SK-N-SH (cell line): ENCODE measurements around the gene STMN1. TPM values are rescaled to one million over a fixed set of nuclear protein-coding genes. Genes with fewer than 3 reads are reported as not detected.
A peak's percentile ranks its signal among the peaks of the same experiment; 100 is the strongest.

Experiments
- CTCF ChIA-PET: fragments of 300-600, 350-600 bp; formaldehyde crosslinking; extraction: SDS; loops from one replicate; lab custom pipeline; 2021; lab: Yijun Ruan, JAX
- POLR2A ChIA-PET: fragments of 350-600 bp; sonication (Branson Sonifier 250); formaldehyde crosslinking; extraction: SDS; loops from one replicate; lab custom pipeline; 2020; ENCODE audit warnings: antibody characterized with exemption, inconsistent platforms; lab: Yijun Ruan, JAX
- DNase-seq: peaks from one replicate; pipeline ENCODE4 v3.0.0; 2012
- H2AFZ ChIP-seq: fragments of 200-600 bp; sonication (generic); 2 replicates; pipeline ENCODE4 v1.8.1; 2016; ENCODE audit warnings: antibody characterized with exemption, mild to moderate bottlenecking, low read depth
- H3F3A ChIP-seq: fragments of 200-600 bp; sonication (generic); replicated peaks from 2 replicates; pipeline ENCODE3; 2016; ENCODE audit warnings: antibody characterized with exemption, mild to moderate bottlenecking; ENCODE audit not compliant: insufficient read depth
- H3K27ac ChIP-seq, 2 experiments: fragments of 200-500 bp in 1 of 2; fragments of 200-600 bp in 1 of 2; sonication (Bioruptor generic) in 1 of 2; sonication (generic), shearing (Covaris generic) in 1 of 2; 2 replicates each; pipeline versions ENCODE4 v1.5.1 to v1.6.1; 2014 to 2016; ENCODE audit warnings: low read depth in 2 of 2, inconsistent platforms in 1 of 2, low read length in 1 of 2, mild to moderate bottlenecking in 1 of 2, mixed read lengths in 1 of 2
- H3K27me3 ChIP-seq: fragments of 200-600 bp; sonication (generic), shearing (Covaris generic); 2 replicates; pipeline ENCODE4 v1.6.1; 2016; ENCODE audit warnings: mixed run types; ENCODE audit not compliant: insufficient read depth
- H3K36me3 ChIP-seq, 2 experiments: fragments of 200-500 bp in 1 of 2; fragments of 200-600 bp in 1 of 2; sonication (Bioruptor generic) in 1 of 2; sonication (generic) in 1 of 2; replicated peaks in 1 of 2; 2 replicates each; pipeline versions ENCODE3 to v1.5.1; 2014 to 2016; ENCODE audit warnings: low read length in 1 of 2, mild to moderate bottlenecking in 1 of 2; ENCODE audit not compliant: insufficient read depth in 2 of 2, control insufficient read depth in 1 of 2
- H3K4me1 ChIP-seq, 2 experiments: fragments of 200-500 bp in 1 of 2; fragments of 200-600 bp in 1 of 2; sonication (Bioruptor generic) in 1 of 2; sonication (generic), shearing (Covaris generic) in 1 of 2; 2 replicates each; pipeline versions ENCODE4 v1.5.1 to v1.6.1; 2014 to 2016; ENCODE audit warnings: low read depth in 1 of 2, low read length in 1 of 2, mixed run types in 1 of 2; ENCODE audit not compliant: insufficient read depth in 2 of 2, control insufficient read depth in 1 of 2
- H3K4me2 ChIP-seq: fragments of 200-600 bp; sonication (generic), shearing (Covaris generic); 2 replicates; pipeline ENCODE4 v1.6.1; 2017; ENCODE audit warnings: mixed run types
- H3K4me3 ChIP-seq, 2 experiments: fragments of 200-500 bp in 1 of 2; fragments of 200-600 bp in 1 of 2; sonication (Bioruptor generic) in 1 of 2; sonication (generic), shearing (Covaris generic) in 1 of 2; 2 replicates each; pipeline versions ENCODE4 v1.5.1 to v1.8.1; 2014 to 2016; ENCODE audit warnings: low read depth in 2 of 2, inconsistent platforms in 1 of 2, low read length in 1 of 2, mild to moderate bottlenecking in 1 of 2, mixed read lengths in 1 of 2, moderate library complexity in 1 of 2
- H3K79me2 ChIP-seq: fragments of 200-600 bp; sonication (generic); 2 replicates; pipeline ENCODE4 v1.8.1; 2017; ENCODE audit warnings: mild to moderate bottlenecking; ENCODE audit not compliant: insufficient read depth
- H3K9ac ChIP-seq: fragments of 200-600 bp; sonication (generic); 2 replicates; pipeline ENCODE4 v1.6.1; 2017; ENCODE audit warnings: mixed run types
- H3K9me2 ChIP-seq: fragments of 200-600 bp; sonication (generic); 2 replicates; pipeline ENCODE4 v1.6.1; 2017; ENCODE audit warnings: mixed run types
- H3K9me3 ChIP-seq: fragments of 200-600 bp; sonication (generic); 2 replicates; pipeline ENCODE4 v1.6.1; 2017; ENCODE audit warnings: mixed run types, mild to moderate bottlenecking, moderate library complexity
- H4K20me1 ChIP-seq: fragments of 200-600 bp; sonication (generic); 2 replicates; pipeline ENCODE4 v1.6.1; 2017; ENCODE audit warnings: mild to moderate bottlenecking, mixed run types; ENCODE audit not compliant: insufficient read depth
- CHD2 ChIP-seq: fragments of 150-350 bp; IDR thresholded peaks from 2 replicates; pipeline ENCODE4 v1.6.1; 2018; ENCODE audit warnings: low read length; ENCODE audit not compliant: partially characterized antibody
- CTCF ChIP-seq: fragments of 200-600 bp; sonication (generic); IDR thresholded peaks from 2 replicates; pipeline ENCODE4 v1.6.1; 2017; ENCODE audit warnings: antibody characterized with exemption, mild to moderate bottlenecking, moderate library complexity
- ELF1 ChIP-seq: IDR thresholded peaks from 2 replicates; pipeline ENCODE4 v1.4.0; 2012
- EP300 ChIP-seq, 2 experiments: IDR thresholded peaks; 2 replicates each; pipeline versions ENCODE4 v1.4.0 to v1.6.1; 2012; ENCODE audit warnings: borderline replicate concordance in 1 of 2, low read depth in 1 of 2, low read length in 1 of 2
- EZH2phosphoT487 ChIP-seq: fragments of 200-600 bp; sonication (generic); IDR thresholded peaks from 2 replicates; pipeline ENCODE4 v1.6.1; 2017; ENCODE audit warnings: low read depth, mixed run types, mild to moderate bottlenecking, antibody characterized with exemption, moderate library complexity, borderline replicate concordance
- FOXM1 ChIP-seq: IDR thresholded peaks from 2 replicates; pipeline ENCODE4 v1.4.0; 2012; ENCODE audit warnings: low read depth, mild to moderate bottlenecking
- GABPA ChIP-seq: IDR thresholded peaks from 2 replicates; pipeline ENCODE4 v1.4.0; 2012; ENCODE audit warnings: low read depth, mild to moderate bottlenecking
- GATA2 ChIP-seq: sonication (generic); formaldehyde crosslinking; IDR thresholded peaks from 2 replicates; pipeline ENCODE4 v1.5.0; 2020; ENCODE audit warnings: mild to moderate bottlenecking, missing genetic modification reagents
- IRF3 ChIP-seq: fragments of 150-350 bp; IDR thresholded peaks from 2 replicates; pipeline ENCODE4 v1.6.1; 2016; ENCODE audit warnings: mild to moderate bottlenecking, low read depth, low read length
- JUND ChIP-seq: IDR thresholded peaks from 2 replicates; pipeline ENCODE4 v1.4.0; 2012
- MAX ChIP-seq: IDR thresholded peaks from 2 replicates; pipeline ENCODE4 v1.4.0; 2012; ENCODE audit warnings: low read depth
- MEF2A ChIP-seq: IDR thresholded peaks from 2 replicates; pipeline ENCODE4 v1.4.0; 2012; ENCODE audit warnings: low read depth, borderline replicate concordance
- MXI1 ChIP-seq: IDR thresholded peaks from 2 replicates; pipeline ENCODE4 v1.6.1; 2012; ENCODE audit warnings: mild to moderate bottlenecking, low read depth, low read length, improper control_type of control experiment
- NFIC ChIP-seq: IDR thresholded peaks from 2 replicates; pipeline ENCODE4 v1.4.0; 2012; ENCODE audit warnings: borderline replicate concordance
- NRF1 ChIP-seq: IDR thresholded peaks from 2 replicates; pipeline ENCODE4 v1.6.1; 2012; ENCODE audit warnings: low read depth, mild to moderate bottlenecking, low read length
- POLR2AphosphoS5 ChIP-seq: IDR thresholded peaks from 2 replicates; pipeline ENCODE4 v1.6.1; 2012; ENCODE audit warnings: low read depth, low read length
- RAD21 ChIP-seq: IDR thresholded peaks from 2 replicates; pipeline ENCODE4 v1.6.1; 2012; ENCODE audit warnings: mild to moderate bottlenecking, low read length
- RCOR1 ChIP-seq: fragments of 150-350 bp; IDR thresholded peaks from 2 replicates; pipeline ENCODE4 v1.6.1; 2017; ENCODE audit warnings: antibody characterized with exemption, low read length
- RFX5 ChIP-seq: IDR thresholded peaks from 2 replicates; pipeline ENCODE4 v1.6.1; 2012; ENCODE audit warnings: mild to moderate bottlenecking, improper control_type of control experiment, low read length
- RXRA ChIP-seq: IDR thresholded peaks from 2 replicates; pipeline ENCODE4 v1.4.0; 2012; ENCODE audit warnings: low read depth, mild to moderate bottlenecking, borderline replicate concordance
- SIN3A ChIP-seq: IDR thresholded peaks from 2 replicates; pipeline ENCODE4 v1.6.1; 2012; ENCODE audit warnings: low read depth, mild to moderate bottlenecking, low read length, moderate library complexity, borderline replicate concordance
- SMC3 ChIP-seq: IDR thresholded peaks from 2 replicates; pipeline ENCODE4 v1.6.1; 2012; ENCODE audit warnings: low read depth, low read length, improper control_type of control experiment
- TAF1 ChIP-seq: IDR thresholded peaks from 2 replicates; pipeline ENCODE4 v1.6.1; 2012; ENCODE audit warnings: low read depth, mild to moderate bottlenecking, low read length, moderate library complexity, borderline replicate concordance
- TCF12 ChIP-seq: IDR thresholded peaks from 2 replicates; pipeline ENCODE4 v1.4.0; 2012
- TEAD4 ChIP-seq: IDR thresholded peaks from 2 replicates; pipeline ENCODE4 v1.4.0; 2012; ENCODE audit warnings: mild to moderate bottlenecking, borderline replicate concordance; ENCODE audit not compliant: insufficient read depth
- YY1 ChIP-seq: IDR thresholded peaks from 2 replicates; pipeline ENCODE4 v1.4.0; 2012; ENCODE audit warnings: low read depth, mild to moderate bottlenecking
- ZBTB33 ChIP-seq: IDR thresholded peaks from 2 replicates; pipeline ENCODE4 v1.4.0; 2012; ENCODE audit warnings: low read depth, borderline replicate concordance
- WGBS: methylation state at CpG from one replicate; pipeline ENCODE4 v1.1.6; 2017; ENCODE audit warnings: low lambda C conversion rate; 5-methylcytosine and 5-hydroxymethylcytosine counted together
- polyA plus RNA-seq, 3 experiments: library from polyadenylated mRNA; depleted of rRNA; stranded (reverse); fragments of >200 nt; gene quantifications; 2 replicates each; pipeline ENCODE4 v1.2.3, GENCODE V29; 2012
- TF ChIP-seq, protein P1 (sequence below): IDR thresholded peaks from 2 replicates; pipeline ENCODE4 v1.4.0; 2012; ENCODE audit warnings: low read depth, borderline replicate concordance

Gene STMN1
- polyA plus RNA-seq, 1 of the 3 experiments (the other 2 are of a cell fraction), result 143 TPM

DNA sequence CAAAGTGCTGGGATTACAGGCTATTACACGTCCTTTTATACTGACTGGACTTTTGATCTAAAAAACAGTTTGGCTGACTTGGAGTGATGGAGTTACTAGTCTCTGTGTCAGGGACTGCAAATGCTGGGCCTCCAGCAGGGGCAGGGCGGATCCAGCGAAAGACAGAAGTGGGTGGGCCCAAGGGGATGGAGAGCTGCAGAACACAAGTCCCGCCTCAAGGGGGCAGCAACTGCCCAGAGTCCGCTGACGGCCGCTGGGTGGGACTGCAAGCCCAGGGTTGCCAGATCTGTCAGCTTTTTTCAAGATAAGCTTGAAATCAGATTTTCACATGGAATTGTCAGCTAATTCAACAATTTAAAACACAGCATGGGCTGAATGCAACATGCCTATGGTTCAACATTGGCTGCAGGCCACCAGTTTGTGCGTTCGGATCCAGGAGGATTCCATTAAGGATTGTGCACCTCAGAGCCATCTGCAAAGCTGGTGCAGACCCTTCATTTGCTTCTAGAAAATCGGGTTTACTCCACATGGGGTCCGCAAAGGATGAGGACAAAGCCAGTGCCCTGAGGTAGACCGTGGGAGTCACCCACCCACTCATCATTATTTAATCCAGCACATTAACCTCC is 10.7 kb downstream of the STMN1 start:
- Histone ChIP-seq H3K27ac (peak overlapping the region; percentile 64 to 69), H3K4me1 (peaks cover 15 to 33% of the 10 kb centered on the region in 2 experiments; a peak in 3 of 4 replicates), H3K79me2 (peaks cover 60% of the 10 kb centered on the region; the same call in 1 of the 2 replicates), H3K9me2 (no peaks in the 10 kb centered on the region), H3K4me2 (0 out of 2 replicates have a peak overlapping the region, but pooled peaks have one; percentile 14), H2AFZ (no peak overlapping the region), H4K20me1 (peaks cover 4% of the 10 kb centered on the region; the same call in 1 of the 2 replicates), H3K9ac (no peak overlapping the region), H3K27me3 (no peaks in the 10 kb centered on the region), H3K36me3 (peaks cover 30 to 37% of the 10 kb centered on the region in 2 experiments), H3K9me3 (no peaks in the 10 kb centered on the region), H3K4me3 (no peak overlapping the region; a peak in 1 of 4 replicates), H3F3A (peaks cover 62% of the 10 kb centered on the region)
- WGBS, result 11% methylated on average over 11 of the region's 12 CpGs
- DNase-seq, result peak; percentile 95
- POLR2A ChIA-PET, result interaction anchor here (0.6 to 1.9 kb wide), 12 partner anchors 9 to 379 kb away, joined by 3 to 27 read pairs (median 4); partner anchors contain the start of genes EXTL1 and PAFAH2
- CTCF ChIA-PET, result interaction anchor here (0.6 to 13.3 kb wide), 51 partner anchors 8 to 521 kb away, joined by 3 to 344 read pairs (median 5); partner anchors contain the start of genes EXTL1, MTFR1L, PAFAH2 and PAQR7
- TF ChIP-seq SMC3 (peak; percentile 97), GABPA (no peak), GATA2 (CRISPR knock-in tag) (peak; percentile 89), POLR2AphosphoS5 (no peak; the same call in 1 of the 2 replicates), RXRA (no peak), MXI1 (peak; percentile 98), SIN3A (peak; percentile 74; the same call in 1 of the 2 replicates), FOXM1 (no peak), ZBTB33 (no peak), MAX (0 out of 2 replicates have a peak, but pooled peaks have one; percentile 46), IRF3 (0 out of 2 replicates have a peak, but pooled peaks have one; percentile 18), ELF1 (no peak), EZH2phosphoT487 (no peak), RCOR1 (peak; percentile 100), NFIC (no peak), NRF1 (no peak; the same call in 1 of the 2 replicates), TEAD4 (no peak), JUND (no peak), CHD2 (peak; percentile 91), RFX5 (peak; percentile 55; the same call in 1 of the 2 replicates), MEF2A (no peak), EP300 (IDR thresholded peaks at IDR 0.05; ENCODE audit: borderline replicate concordance in 1 of 2, low read depth in 1 of 2, low read length in 1 of 2) (peak in 1 of 2 experiments; percentile 81; a peak in 2 of 4 replicates), YY1 (no peak), RAD21 (peak; percentile 99), TAF1 (no peak), TCF12 (peak; percentile 23; the same call in 1 of the 2 replicates), CTCF (peak; percentile 98)
- TF ChIP-seq, protein P1, sequence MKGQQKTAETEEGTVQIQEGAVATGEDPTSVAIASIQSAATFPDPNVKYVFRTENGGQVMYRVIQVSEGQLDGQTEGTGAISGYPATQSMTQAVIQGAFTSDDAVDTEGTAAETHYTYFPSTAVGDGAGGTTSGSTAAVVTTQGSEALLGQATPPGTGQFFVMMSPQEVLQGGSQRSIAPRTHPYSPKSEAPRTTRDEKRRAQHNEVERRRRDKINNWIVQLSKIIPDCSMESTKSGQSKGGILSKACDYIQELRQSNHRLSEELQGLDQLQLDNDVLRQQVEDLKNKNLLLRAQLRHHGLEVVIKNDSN, result no peak
